Smooth muscle cell (in vitro differentiated cells): ENCODE data around the gene DCTN5. TPM values are rescaled to one million over a fixed set of nuclear protein-coding genes. Genes with fewer than 3 reads are reported as not detected.
"Not testable (repeated sequence)": the region's sequence is repeated elsewhere in the genome, so short reads cannot be mapped to it uniquely, and the experiment has no call there.

Experiments used
- DNase-seq: peaks from one replicate; lab custom pipeline; 2025; ENCODE audit not compliant: unreplicated experiment; lab: John Stamatoyannopoulos, UW
- H2AFZ ChIP-seq: fragments of 200-600 bp; sonication (generic); 2 replicates; pipeline ENCODE4 v1.6.0; 2016; ENCODE audit warnings: antibody characterized with exemption, low read depth, mild to moderate bottlenecking
- H3F3A ChIP-seq: fragments of 200-600 bp; sonication (generic); 2 replicates; pipeline ENCODE4 v1.6.0; 2017; ENCODE audit warnings: antibody characterized with exemption, low read depth
- H3K27ac ChIP-seq: fragments of 200-600 bp; sonication (generic); 2 replicates; pipeline ENCODE4 v1.5.1; 2016; ENCODE audit warnings: low read depth, mild to moderate bottlenecking
- H3K27me3 ChIP-seq: fragments of 200-600 bp; sonication (generic); 2 replicates; pipeline ENCODE4 v1.6.1; 2016; ENCODE audit warnings: low read depth, mild to moderate bottlenecking
- H3K36me3 ChIP-seq: fragments of 200-600 bp; sonication (generic); 2 replicates; pipeline ENCODE4 v1.5.1; 2016; ENCODE audit warnings: low read depth
- H3K4me1 ChIP-seq: fragments of 200-600 bp; sonication (generic); 2 replicates; pipeline ENCODE4 v1.5.1; 2016; ENCODE audit warnings: low read depth
- H3K4me2 ChIP-seq: fragments of 200-600 bp; sonication (generic); 2 replicates; pipeline ENCODE4 v1.6.0; 2016; ENCODE audit warnings: mild to moderate bottlenecking
- H3K4me3 ChIP-seq: fragments of 200-600 bp; sonication (generic); 2 replicates; pipeline ENCODE4 v1.5.1; 2016; ENCODE audit warnings: mild to moderate bottlenecking
- H3K79me2 ChIP-seq: fragments of 200-600 bp; sonication (generic); 2 replicates; pipeline ENCODE4 v1.6.0; 2016; ENCODE audit warnings: low read depth, mild to moderate bottlenecking
- H3K9ac ChIP-seq: fragments of 200-600 bp; sonication (generic); 2 replicates; pipeline ENCODE4 v1.6.0; 2016; ENCODE audit warnings: low read depth
- H3K9me3 ChIP-seq: fragments of 200-600 bp; sonication (generic); replicated peaks from 2 replicates; pipeline ENCODE4 v1.5.1; 2016; ENCODE audit warnings: low read depth
- H4K20me1 ChIP-seq: fragments of 200-600 bp; sonication (generic); 2 replicates; pipeline ENCODE4 v1.6.0; 2016; ENCODE audit warnings: low read depth
- CTCF ChIP-seq: fragments of 200-600 bp; sonication (generic); IDR thresholded peaks from 2 replicates; pipeline ENCODE4 v1.5.1; 2017; ENCODE audit warnings: borderline replicate concordance, mild to moderate bottlenecking, antibody characterized with exemption; ENCODE audit not compliant: insufficient read depth, poor library complexity, severe bottlenecking
- WGBS: methylation state at CpG from one replicate; pipeline ENCODE4 v1.1.7; 2016; ENCODE audit warnings: low lambda C conversion rate; 5-methylcytosine and 5-hydroxymethylcytosine counted together
- polyA plus RNA-seq: library from polyadenylated mRNA; unstranded; fragments of >200 nt; fragmentation: Nextera tagmentation; extraction: Ambion mirVana; gene quantifications from 2 replicates; pipeline ENCODE4 v1.2.1, GENCODE V29; 2016
- total RNA-seq: library from RNA; depleted of rRNA; stranded (reverse); fragments of >200 nt; gene quantifications from 2 replicates; pipeline ENCODE4 v1.2.3, GENCODE V29; 2014

Gene DCTN5
- total and polyA plus RNA-seq, 2 experiments from 2014 or later: 14.0 to 22.6 TPM

DNA sequence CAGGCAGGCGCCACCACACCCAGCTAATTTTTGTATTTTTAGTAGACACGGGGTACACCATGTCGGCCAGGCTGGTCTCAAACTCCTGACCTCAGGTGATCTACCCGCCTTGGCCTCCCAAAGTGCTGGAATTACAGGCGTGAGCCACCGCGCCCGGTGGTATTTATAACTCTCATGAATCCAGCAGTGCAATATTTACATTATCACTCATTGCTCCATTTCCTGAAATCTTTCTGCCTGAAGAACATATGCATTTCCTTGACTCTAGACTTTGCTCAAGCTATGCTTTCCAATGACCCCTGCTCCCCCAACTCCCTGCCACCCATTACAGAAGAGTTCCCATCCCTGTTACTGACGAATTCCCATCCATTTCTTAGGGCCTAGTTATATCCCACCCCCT lies 25.5 kb upstream of the DCTN5 start:
- WGBS: 93% methylated on average over 9 of the region's 9 CpGs

GRCh38 chr16:23624092-23624491 lies 17.2 kb upstream of the DCTN5 start:
- Histone ChIP-seq H4K20me1 (no peaks in the 10 kb centered on the region), H3K27ac (no peak overlapping the region), H2AFZ (no peak overlapping the region), H3K9ac (no peak overlapping the region), H3K36me3 (no peaks in the 10 kb centered on the region), H3F3A (no peaks in the 10 kb centered on the region), H3K79me2 (no peaks in the 10 kb centered on the region), H3K4me1 (no peaks in the 10 kb centered on the region), H3K4me3 (no peak overlapping the region), H3K4me2 (no peak overlapping the region), H3K27me3 (no peaks in the 10 kb centered on the region), H3K9me3 (no peaks in the 10 kb centered on the region)
- no peak for TF ChIP-seq CTCF
- no peak for DNase-seq

More for the DNA sequence above, 25.5 kb upstream of the DCTN5 start:
- Histone ChIP-seq H3K36me3 (no peaks in the 10 kb centered on the region), H3K9me3 (no peaks in the 10 kb centered on the region), H3K4me1 (no peaks in the 10 kb centered on the region), H3F3A (no peaks in the 10 kb centered on the region), H3K9ac (no peak overlapping the region), H3K27me3 (no peaks in the 10 kb centered on the region), H4K20me1 (no peaks in the 10 kb centered on the region), H3K4me3 (no peak overlapping the region), H3K27ac (no peak overlapping the region), H2AFZ (no peak overlapping the region), H3K79me2 (no peaks in the 10 kb centered on the region), H3K4me2 (no peak overlapping the region)
- no peak for TF ChIP-seq CTCF
- DNase-seq: no peak

DNA sequence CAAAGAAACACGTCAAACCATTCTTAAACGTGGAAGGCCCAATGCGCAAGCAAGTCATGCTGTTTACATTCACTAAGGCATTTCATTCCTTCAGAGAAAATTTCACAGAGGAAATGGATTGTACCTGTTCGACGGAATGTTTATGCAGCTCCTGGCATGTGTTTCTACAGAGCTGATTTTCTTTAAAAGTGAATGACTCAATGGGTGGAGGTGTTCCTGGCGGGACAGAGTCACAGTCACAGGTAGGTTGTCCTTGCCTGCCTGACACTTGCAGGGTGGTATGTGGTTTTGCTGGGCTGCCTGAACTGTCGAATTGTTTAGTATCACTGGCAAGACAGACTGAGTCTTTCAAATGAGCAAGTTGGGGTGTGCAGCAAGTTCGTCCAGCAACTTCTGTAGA lies 11.8 kb upstream of the DCTN5 start:
- Histone ChIP-seq H3K4me1 (no peaks in the 10 kb centered on the region), H3K36me3 (no peaks in the 10 kb centered on the region), H4K20me1 (no peaks in the 10 kb centered on the region), H2AFZ (no peak overlapping the region), H3K79me2 (no peaks in the 10 kb centered on the region), H3K27me3 (no peaks in the 10 kb centered on the region), H3K4me2 (no peak overlapping the region), H3K4me3 (no peak overlapping the region), H3F3A (no peaks in the 10 kb centered on the region), H3K27ac (peak overlapping the region; percentile 54), H3K9me3 (no peaks in the 10 kb centered on the region), H3K9ac (no peak overlapping the region)
- no peak for TF ChIP-seq CTCF
- DNase-seq: no peak
- 81% methylated on average over 8 of the region's 8 CpGs for WGBS

GRCh38 chr16:23631874-23632273 lies 9.4 kb upstream of the DCTN5 start:
- not testable (repeated sequence) for H3K9me3 ChIP-seq, H3F3A ChIP-seq, H3K36me3 ChIP-seq, H3K4me2 ChIP-seq, H3K9ac ChIP-seq, H3K27me3 ChIP-seq, H3K4me3 ChIP-seq, H3K27ac ChIP-seq, H2AFZ ChIP-seq, H4K20me1 ChIP-seq, DNase-seq, H3K79me2 ChIP-seq, H3K4me1 ChIP-seq
- WGBS: 80% methylated on average over 3 of the region's 3 CpGs
